Measurements from ENCODE around the gene CHRNA1. TPM values are rescaled to one million over a fixed set of nuclear protein-coding genes. Genes with fewer than 3 reads are reported as not detected.

The CHRNA1 gene
- total RNA-seq, 1 donor from 2014 or later = 3.7 TPM

DNA sequence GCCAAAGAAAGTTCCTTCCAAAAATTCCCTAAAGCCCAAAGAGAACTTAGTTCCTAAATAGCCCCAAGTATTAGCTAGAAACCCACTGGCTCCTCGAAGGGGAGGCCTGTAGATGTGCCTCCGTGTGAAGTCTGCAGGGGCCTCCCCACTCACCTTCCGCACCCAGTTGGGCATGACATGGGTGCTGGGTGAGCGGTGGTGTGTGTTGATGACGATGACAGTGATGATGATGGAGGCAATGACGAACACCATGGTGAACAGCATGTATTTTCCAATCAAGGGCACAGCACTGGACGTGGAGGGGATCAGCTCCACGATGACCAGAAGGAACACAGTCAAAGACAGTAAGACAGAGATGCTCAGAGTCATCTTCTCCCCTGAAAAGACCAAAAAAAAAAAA, 14.5 kb downstream of the CHRNA1 start:
- FAIRE-seq (no peak), DNase-seq (ENCODE audit: low read depth) (no peak)
- no peaks in the 10 kb centered on the region for H3K79me2 ChIP-seq (ENCODE audit: insufficient read depth, low read length)
- H3K9ac ChIP-seq (ENCODE audit: low read length) = no peak overlapping the region
- TF ChIP-seq, protein P1, sequence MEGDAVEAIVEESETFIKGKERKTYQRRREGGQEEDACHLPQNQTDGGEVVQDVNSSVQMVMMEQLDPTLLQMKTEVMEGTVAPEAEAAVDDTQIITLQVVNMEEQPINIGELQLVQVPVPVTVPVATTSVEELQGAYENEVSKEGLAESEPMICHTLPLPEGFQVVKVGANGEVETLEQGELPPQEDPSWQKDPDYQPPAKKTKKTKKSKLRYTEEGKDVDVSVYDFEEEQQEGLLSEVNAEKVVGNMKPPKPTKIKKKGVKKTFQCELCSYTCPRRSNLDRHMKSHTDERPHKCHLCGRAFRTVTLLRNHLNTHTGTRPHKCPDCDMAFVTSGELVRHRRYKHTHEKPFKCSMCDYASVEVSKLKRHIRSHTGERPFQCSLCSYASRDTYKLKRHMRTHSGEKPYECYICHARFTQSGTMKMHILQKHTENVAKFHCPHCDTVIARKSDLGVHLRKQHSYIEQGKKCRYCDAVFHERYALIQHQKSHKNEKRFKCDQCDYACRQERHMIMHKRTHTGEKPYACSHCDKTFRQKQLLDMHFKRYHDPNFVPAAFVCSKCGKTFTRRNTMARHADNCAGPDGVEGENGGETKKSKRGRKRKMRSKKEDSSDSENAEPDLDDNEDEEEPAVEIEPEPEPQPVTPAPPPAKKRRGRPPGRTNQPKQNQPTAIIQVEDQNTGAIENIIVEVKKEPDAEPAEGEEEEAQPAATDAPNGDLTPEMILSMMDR (IDR thresholded peaks at IDR 0.05; ENCODE audit: insufficient read depth, low read depth, low read length) = no peak
- TF ChIP-seq EZH2 (IDR thresholded peaks at IDR 0.05; ENCODE audit: insufficient read depth, low read length) = no peak
- no peak overlapping the region for H3K4me3 ChIP-seq (ENCODE audit: insufficient read depth, low read depth, low read length)
- Mint-ChIP-seq H3K27me3 (ENCODE audit: low read depth, unreplicated experiment) (peaks cover 7% of the 10 kb centered on the region), H3K9me3 (ENCODE audit: unreplicated experiment) (no peaks in the 10 kb centered on the region), H3K36me3 (ENCODE audit: low read depth, unreplicated experiment) (no peaks in the 10 kb centered on the region), H3K4me3 (ENCODE audit: unreplicated experiment) (no peak overlapping the region), H3K27ac (ENCODE audit: unreplicated experiment) (no peak overlapping the region), H3K4me1 (ENCODE audit: low read depth, unreplicated experiment) (peaks cover 2% of the 10 kb centered on the region)
- H2AFZ ChIP-seq (ENCODE audit: low read depth, low read length) = no peak overlapping the region
- no peaks in the 10 kb centered on the region for H3K36me3 ChIP-seq (ENCODE audit: insufficient read depth, low read length)
- no peak overlapping the region for H3K27ac ChIP-seq (ENCODE audit: low read depth, low read length)
- no peaks in the 10 kb centered on the region for H4K20me1 ChIP-seq (ENCODE audit: insufficient read depth, low read length)
- H3K9me3 ChIP-seq (ENCODE audit: insufficient read depth, low read depth, low read length) = no peaks in the 10 kb centered on the region
- no peak overlapping the region for H3K4me2 ChIP-seq (ENCODE audit: low read length)
- H3K27me3 ChIP-seq (ENCODE audit: insufficient read depth, low read length) = peaks cover 8% of the 10 kb centered on the region
- no peaks in the 10 kb centered on the region for H3K4me1 ChIP-seq (ENCODE audit: insufficient read depth, low read length)

DNA sequence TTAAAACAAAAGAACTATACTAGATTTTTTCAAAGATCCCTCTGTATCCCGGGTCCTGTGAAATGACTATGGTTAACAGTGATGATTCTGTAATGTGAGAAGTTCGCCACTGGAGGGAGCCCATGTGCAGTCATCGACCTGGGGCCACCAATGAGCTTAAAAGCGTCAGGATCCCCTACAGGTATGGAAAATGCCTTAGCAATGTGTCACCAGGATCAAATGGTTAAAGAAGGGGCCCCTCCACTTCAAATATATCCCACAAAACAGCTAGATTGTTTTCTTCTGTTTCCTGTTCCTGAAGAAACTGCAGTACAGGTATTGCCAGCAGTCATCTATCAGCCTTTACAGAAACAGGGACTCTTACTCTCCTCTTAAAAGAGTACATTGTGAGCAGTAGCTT, 15.3 kb downstream of the CHRNA1 start:
- H3K9me3 Mint-ChIP-seq (ENCODE audit: unreplicated experiment) = no peaks in the 10 kb centered on the region

DNA sequence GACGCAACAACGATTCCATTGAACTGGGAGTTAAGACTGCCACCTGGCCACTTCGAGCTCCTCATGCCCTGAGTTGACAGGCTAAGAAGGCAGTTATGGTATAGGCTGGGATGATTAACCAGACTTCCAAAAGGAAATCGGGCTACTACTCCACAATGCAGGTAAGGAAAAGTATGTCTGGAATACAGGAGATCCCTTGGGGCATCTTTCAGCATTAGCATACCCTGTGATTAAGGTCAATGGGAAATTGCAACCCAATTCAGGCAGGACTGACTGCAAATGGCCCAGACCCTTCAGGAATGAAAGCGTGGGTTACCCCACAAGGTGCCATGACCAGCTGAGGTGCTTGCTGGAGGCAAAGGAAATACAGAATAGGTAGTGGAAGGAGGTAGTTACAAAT, 19.1 kb downstream of the CHRNA1 start:
- DNase-seq (ENCODE audit: low read depth) (no peak), FAIRE-seq (no peak)
- Histone ChIP-seq H3K4me1 (ENCODE audit: insufficient read depth, low read length) (no peaks in the 10 kb centered on the region), H4K20me1 (ENCODE audit: insufficient read depth, low read length) (no peaks in the 10 kb centered on the region), H3K4me3 (ENCODE audit: insufficient read depth, low read depth, low read length) (no peak overlapping the region), H3K79me2 (ENCODE audit: insufficient read depth, low read length) (no peaks in the 10 kb centered on the region), H3K4me2 (ENCODE audit: low read length) (no peak overlapping the region), H3K9me3 (ENCODE audit: insufficient read depth, low read depth, low read length) (no peaks in the 10 kb centered on the region), H2AFZ (ENCODE audit: low read depth, low read length) (no peak overlapping the region), H3K36me3 (ENCODE audit: insufficient read depth, low read length) (no peaks in the 10 kb centered on the region), H3K27me3 (ENCODE audit: insufficient read depth, low read length) (peaks cover 8% of the 10 kb centered on the region), H3K9ac (ENCODE audit: low read length) (no peak overlapping the region), H3K27ac (ENCODE audit: low read depth, low read length) (no peak overlapping the region)
- H3K4me3 Mint-ChIP-seq (ENCODE audit: unreplicated experiment) = no peak overlapping the region
- peaks cover 2% of the 10 kb centered on the region for H3K4me1 Mint-ChIP-seq (ENCODE audit: low read depth, unreplicated experiment)
- TF ChIP-seq, protein P1 (IDR thresholded peaks at IDR 0.05; ENCODE audit: insufficient read depth, low read depth, low read length) = no peak
- TF ChIP-seq EZH2 (IDR thresholded peaks at IDR 0.05; ENCODE audit: insufficient read depth, low read length) = no peak
- no peak overlapping the region for H3K27ac Mint-ChIP-seq (ENCODE audit: unreplicated experiment)
- H3K36me3 Mint-ChIP-seq (ENCODE audit: low read depth, unreplicated experiment) = no peaks in the 10 kb centered on the region
- peaks cover 28% of the 10 kb centered on the region for H3K27me3 Mint-ChIP-seq (ENCODE audit: low read depth, unreplicated experiment)
- peaks cover 1% of the 10 kb centered on the region for H3K9me3 Mint-ChIP-seq (ENCODE audit: unreplicated experiment)

More for the DNA sequence above, 15.3 kb downstream of the CHRNA1 start:
- Histone ChIP-seq H4K20me1 (ENCODE audit: insufficient read depth, low read length) (no peaks in the 10 kb centered on the region), H3K4me1 (ENCODE audit: insufficient read depth, low read length) (no peaks in the 10 kb centered on the region), H3K4me2 (ENCODE audit: low read length) (no peak overlapping the region), H3K79me2 (ENCODE audit: insufficient read depth, low read length) (no peaks in the 10 kb centered on the region), H2AFZ (ENCODE audit: low read depth, low read length) (no peak overlapping the region), H3K9me3 (ENCODE audit: insufficient read depth, low read depth, low read length) (no peaks in the 10 kb centered on the region), H3K9ac (ENCODE audit: low read length) (no peak overlapping the region), H3K4me3 (ENCODE audit: insufficient read depth, low read depth, low read length) (no peak overlapping the region), H3K27me3 (ENCODE audit: insufficient read depth, low read length) (peaks cover 8% of the 10 kb centered on the region), H3K36me3 (ENCODE audit: insufficient read depth, low read length) (no peaks in the 10 kb centered on the region), H3K27ac (ENCODE audit: low read depth, low read length) (no peak overlapping the region)
- DNase-seq (ENCODE audit: low read depth) (peak; percentile 22), FAIRE-seq (no peak)
- Mint-ChIP-seq H3K27ac (ENCODE audit: unreplicated experiment) (no peak overlapping the region), H3K4me1 (ENCODE audit: low read depth, unreplicated experiment) (peaks cover 2% of the 10 kb centered on the region), H3K4me3 (ENCODE audit: unreplicated experiment) (no peak overlapping the region), H3K27me3 (ENCODE audit: low read depth, unreplicated experiment) (peaks cover 7% of the 10 kb centered on the region), H3K36me3 (ENCODE audit: low read depth, unreplicated experiment) (no peaks in the 10 kb centered on the region)
- TF ChIP-seq, protein P1 (IDR thresholded peaks at IDR 0.05; ENCODE audit: insufficient read depth, low read depth, low read length) = peak; percentile 75
- no peak for TF ChIP-seq EZH2 (IDR thresholded peaks at IDR 0.05; ENCODE audit: insufficient read depth, low read length)
